ENCODE data around the gene ISL2.
A peak's percentile ranks its signal among the peaks of the same experiment; 100 is the strongest.

The ISL2 gene

DNA sequence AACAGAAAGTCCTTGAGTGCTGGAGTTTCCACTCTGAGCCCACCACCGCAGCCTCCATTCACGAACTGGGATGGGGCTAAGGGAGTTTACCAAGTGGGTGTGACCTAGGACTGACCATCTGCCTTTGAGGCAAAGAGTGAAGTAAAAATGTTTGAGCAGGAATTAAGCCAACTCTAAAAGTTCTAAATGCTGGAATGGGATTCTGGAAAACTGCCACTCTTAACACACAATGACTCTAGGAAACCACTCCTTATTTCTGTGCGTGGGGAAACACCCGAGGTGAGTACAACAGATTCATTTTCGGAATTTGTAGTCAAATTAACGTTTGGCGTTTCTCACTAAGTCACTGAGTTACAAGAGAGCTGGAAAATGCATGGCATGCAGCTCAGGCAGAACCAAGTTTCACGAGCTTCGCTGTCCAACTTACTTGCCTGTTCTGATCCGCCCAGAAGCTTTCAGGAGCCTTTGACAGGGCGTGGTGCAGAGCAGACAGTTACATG is 31.6 kb downstream of the ISL2 start:
- DNase-seq (ENCODE audit: insufficient read length, low spot score): no peak
- no peak for FAIRE-seq

DNA sequence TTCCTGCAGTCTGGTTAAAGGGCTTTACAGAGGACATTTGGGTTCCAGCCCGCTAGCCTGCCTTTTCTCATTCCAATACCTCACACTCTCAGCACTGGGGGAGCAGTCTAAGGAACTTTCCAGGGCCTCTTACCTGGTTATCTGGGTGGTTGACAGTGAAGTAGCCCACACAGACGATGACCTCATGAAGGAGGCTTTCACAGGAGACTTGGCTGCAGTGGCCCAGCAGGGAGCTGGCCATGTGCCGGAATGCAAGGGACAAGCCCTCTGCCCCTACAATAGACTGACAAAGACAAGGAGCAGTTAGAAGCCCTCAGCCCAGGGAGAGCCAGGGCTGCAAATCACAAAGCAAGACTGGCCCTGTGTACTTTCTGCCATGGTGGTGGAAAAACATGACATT is 39.5 kb downstream of the ISL2 start:
- DNase-seq (ENCODE audit: insufficient read length, low spot score): no peak

DNA sequence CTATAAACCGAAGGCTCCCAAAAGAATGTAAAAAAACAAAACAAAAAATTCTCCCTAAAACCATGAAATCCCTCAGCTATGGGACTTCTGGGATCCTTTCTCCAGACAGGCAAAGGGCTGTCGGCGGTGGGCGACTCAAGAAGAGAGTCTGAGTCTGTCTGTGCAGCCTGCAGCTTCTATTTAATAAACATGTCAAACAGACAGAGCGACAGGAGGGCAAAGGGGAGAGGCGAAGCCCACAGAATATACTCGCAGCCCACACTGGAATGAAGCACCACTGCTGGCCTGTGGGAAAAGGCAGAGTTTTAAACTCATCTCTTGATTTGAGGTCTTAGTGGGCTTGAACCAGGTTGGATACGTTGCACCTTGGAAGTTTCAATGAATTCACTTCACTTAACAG is 40.2 kb downstream of the ISL2 start:
- FAIRE-seq (no peak), DNase-seq (ENCODE audit: insufficient read length, low spot score) (no peak)

More for the DNA sequence above, 39.5 kb downstream of the ISL2 start:
- FAIRE-seq: no peak

DNA sequence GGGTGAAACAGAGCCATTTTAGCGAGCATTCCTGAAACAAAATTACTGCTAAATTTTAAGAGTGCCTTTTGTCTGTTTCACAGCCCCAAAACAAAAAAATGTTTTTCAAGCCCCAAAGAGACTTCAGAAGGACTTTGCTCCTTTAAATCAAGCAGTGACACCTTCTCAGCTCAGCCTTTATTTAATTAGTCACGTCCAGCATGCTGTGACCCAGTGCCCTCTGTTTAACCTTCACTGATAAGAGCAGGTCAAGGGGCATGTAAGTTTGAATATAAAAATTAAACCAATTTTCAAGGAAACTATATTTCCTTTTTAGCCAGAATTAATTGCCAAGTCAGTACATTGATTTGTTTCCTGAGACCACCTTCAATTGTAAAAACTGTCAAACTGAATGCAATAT is 40.6 kb downstream of the ISL2 start:
- no peak for DNase-seq (ENCODE audit: insufficient read length, low spot score)

DNA sequence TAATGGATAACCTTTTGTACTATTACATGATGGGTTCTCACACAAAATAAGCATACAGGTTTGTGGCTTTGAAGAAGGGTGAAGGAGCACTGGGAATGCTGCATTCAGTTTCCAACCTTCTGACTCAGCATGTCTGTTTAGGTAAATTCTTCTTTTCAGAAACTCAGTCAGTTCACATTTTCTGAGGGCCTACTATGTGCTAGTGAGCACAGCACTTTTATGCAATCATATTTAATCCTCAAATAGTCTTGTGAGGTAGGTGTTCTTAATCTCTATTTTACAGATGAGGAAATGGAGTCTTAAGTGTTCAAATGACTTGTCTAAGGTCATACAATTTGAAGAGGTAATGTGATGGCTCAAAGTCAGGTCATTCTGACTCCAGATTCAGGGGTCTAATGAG is 41.2 kb downstream of the ISL2 start:
- FAIRE-seq (no peak), DNase-seq (ENCODE audit: insufficient read length, low spot score) (no peak)

More for the DNA sequence above, 40.6 kb downstream of the ISL2 start:
- peak; percentile 26 for FAIRE-seq

DNA sequence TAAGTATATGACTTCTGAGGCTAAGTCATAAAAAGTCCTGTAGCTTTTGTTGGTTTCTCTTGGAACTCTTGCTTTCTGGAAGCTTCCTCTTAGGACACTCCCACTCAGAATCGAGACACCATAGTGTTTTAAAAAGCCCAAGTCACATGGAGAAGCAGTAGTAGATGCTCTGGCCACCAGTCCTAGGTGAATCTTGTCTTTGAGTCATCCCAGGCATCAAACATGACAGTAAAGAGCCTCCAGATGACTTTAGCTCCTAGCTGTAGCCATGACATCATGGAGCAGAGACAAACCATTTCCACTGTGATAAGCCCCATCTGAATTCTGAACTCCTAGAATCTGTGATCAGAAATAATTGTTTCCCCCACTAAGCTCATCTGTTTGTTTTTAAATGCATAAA is 42.1 kb downstream of the ISL2 start:
- DNase-seq (ENCODE audit: insufficient read length, low spot score) (no peak), FAIRE-seq (no peak)

DNA sequence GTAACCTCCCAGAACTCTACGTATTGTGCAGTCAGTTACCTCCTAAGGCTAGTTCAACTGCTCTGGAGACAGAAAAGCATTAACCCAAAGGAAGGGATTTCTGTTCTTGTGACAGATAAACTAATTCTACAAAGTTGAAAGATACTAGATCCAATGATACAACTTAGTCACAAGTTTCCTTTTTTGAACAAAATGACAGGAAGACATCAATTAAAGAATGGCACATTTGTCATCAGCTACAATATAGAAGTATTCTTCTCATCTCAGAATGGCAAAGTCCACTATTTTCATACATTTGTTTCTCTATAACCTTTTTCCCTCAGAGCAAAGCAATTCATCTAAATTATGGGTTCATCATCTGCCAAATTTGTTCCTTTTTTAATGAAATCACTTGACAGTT is 43.7 kb downstream of the ISL2 start:
- FAIRE-seq (no peak), DNase-seq (ENCODE audit: insufficient read length, low spot score) (no peak)

DNA sequence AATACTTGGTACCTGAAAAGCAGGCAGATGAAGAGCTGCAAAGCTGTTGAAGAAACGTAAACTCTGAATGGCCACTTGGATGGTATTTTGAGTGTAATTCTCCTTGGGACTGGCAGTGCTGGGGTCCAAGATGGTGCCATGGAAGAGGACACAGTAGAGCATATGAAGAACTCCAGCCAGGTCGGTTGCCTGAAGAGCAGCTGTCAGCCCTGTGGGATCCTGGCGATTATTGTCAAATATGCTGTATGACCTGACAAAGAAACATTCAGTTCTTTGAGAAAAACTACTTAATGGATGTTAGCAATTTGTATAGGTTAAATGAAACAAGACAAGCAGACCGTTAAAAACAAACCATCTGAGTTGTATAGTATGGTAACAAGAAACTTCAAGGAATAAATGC is 44.8 kb downstream of the ISL2 start:
- FAIRE-seq (no peak), DNase-seq (ENCODE audit: insufficient read length, low spot score) (no peak)

DNA sequence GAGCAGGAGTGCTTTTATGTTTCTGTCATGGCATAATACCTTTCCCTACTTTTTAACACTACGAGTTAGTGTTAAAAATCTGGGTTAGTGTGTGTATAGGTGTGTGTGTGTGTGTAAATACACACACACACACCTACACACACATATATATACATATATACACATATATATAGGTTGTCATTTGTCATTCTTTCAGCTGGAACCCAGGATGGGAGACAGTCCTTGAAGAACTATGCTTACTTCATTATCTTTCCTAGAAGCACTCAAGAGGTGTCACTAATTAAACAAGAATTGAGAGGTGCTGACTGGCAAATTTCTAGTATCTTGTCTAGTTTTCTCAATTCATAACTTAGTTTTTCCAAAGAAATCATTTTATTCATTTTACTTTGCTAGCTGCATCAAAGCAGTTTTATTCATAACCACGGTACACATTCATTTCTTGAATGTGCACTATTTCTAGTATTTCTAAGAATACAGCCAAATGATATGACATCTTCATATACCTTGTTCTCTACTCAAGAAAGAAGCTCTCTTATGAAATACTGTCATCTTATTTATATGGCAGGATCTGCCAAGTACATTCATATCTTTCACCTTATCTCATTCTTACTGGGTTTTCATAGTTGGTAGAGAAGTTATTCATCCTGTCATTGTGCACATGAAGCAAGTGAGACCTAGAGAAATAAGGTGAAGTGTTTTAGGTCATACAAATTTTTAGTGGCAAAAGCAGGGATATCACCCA is 46.6 kb downstream of the ISL2 start:
- FAIRE-seq: no peak
- DNase-seq (ENCODE audit: insufficient read length, low spot score): no peak

DNA sequence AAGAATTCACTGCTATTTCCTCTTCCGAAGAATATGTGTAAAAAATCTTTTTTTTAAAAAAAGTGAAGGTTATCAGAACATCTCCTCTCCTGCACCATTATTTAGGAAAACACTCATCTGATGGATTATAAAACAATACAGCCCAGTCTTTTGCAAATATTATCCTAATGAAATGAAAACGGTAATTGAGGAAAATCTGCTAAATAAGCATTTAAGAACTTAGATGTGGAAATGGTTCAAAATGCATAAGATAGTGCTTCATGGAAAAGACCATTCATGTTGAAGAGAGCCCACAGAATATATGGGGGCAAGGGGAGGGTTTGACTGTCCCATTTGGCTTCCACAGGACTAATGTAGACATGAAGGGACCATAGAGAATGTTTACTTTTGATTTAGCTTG is 47.8 kb downstream of the ISL2 start:
- no peak for DNase-seq (ENCODE audit: insufficient read length, low spot score)
- FAIRE-seq: no peak

DNA sequence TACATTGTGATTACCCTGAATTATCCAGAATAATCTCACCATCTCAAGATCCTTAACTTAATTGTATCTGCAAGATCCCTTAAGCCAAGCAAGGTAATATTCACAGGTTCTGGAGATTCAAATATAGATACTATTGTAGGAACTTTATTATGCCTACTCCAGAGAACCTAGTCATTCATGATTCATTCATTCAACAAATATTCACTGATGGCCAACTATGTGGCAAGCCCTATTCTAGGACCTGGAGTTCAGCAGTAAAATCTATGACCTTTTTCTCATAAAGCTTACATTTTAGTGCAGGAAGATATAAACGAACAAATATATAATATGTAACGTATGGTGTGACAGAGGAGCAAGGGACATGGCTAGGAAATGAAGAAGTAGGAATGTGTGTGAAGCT is 49.6 kb downstream of the ISL2 start:
- DNase-seq (ENCODE audit: insufficient read length, low spot score) (no peak), FAIRE-seq (no peak)

DNA sequence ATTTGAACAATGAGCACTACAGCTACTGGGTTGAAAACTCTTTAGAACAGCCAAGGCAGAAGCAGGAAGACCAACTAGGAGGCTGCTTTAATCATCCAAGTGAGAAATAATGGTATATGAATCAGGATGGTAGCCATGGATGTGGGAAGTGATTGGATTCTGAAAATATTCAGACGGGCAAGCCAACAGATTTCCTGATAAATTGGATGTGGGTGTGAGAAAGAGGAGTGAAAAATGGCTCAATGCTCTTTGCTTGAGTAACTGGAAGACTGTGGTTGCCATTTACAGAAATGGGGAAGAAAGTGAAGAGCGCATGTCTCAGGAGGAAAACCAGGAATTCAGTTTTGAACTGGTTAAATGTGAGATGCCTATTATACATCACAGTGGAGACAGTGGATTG is 50.4 kb downstream of the ISL2 start:
- DNase-seq (ENCODE audit: insufficient read length, low spot score) (no peak), FAIRE-seq (no peak)

DNA sequence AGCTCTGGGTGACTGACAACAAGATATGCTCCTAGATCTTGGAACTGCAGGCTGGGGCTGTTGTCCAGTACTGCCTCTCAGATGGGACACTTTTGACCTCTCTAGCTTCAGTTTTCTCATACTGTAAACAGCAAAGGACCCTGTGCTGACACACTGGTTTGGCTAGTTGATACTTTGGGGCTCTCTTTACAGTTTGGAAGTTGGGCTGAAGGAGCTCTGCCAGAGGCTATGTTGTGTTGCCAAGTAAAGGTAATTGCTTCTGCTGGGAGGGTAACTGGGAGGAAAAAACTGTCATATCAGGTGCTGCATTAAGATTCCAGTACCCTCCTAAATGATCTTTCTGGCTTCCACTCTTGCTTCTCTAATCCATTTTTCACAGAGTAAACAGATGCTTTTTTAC is 54.0 kb downstream of the ISL2 start:
- no peak for FAIRE-seq
- no peak for DNase-seq (ENCODE audit: insufficient read length, low spot score)

DNA sequence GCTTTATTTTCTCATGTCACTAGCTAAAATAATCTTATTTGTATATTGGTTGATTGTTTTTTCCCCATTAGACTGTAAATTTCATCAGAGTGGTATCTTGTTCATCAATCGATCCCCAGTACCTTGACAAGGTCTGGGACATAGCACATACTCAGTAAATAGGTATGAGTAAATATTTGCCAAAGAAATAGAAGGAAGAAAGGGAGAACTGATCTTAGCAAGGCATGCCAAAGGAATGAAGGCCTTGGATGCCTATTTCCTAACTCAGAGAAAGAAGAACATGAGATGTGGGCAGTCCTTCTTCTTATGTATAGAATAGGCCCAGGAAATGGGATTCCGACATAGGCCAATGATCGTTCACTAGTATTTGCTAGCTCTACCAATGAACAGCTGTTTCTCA is 54.7 kb downstream of the ISL2 start:
- FAIRE-seq (no peak), DNase-seq (ENCODE audit: insufficient read length, low spot score) (no peak)

DNA sequence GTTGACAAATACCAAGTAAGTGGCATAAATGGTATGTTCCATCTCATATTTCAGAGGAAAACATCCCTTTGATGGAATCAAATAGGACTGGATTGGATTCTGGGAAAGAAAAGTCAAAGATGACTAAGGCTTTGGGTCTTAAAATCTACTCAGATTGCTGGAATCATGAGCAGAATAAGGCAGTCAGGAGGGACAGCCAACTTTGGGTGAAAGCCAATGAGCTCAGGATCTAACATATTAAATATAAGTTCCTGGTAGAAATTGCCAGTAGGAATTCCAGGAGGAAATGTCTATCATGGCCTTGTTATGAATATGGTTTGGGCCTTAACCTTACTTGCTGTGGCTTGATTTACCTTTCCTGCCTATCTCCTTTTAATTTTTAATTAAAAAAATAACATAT is 55.3 kb downstream of the ISL2 start:
- FAIRE-seq (no peak), DNase-seq (ENCODE audit: insufficient read length, low spot score) (no peak)
